NCI-H2107 treated with DMSO at 0.1 percent for 48 hours (cell line): Measurements from ENCODE around the gene COL4A1.

Source experiments
- DNase-seq: peaks from one replicate; lab custom pipeline; 2025; ENCODE audit not compliant: unreplicated experiment; lab: John Stamatoyannopoulos, UW

The COL4A1 gene

DNA sequence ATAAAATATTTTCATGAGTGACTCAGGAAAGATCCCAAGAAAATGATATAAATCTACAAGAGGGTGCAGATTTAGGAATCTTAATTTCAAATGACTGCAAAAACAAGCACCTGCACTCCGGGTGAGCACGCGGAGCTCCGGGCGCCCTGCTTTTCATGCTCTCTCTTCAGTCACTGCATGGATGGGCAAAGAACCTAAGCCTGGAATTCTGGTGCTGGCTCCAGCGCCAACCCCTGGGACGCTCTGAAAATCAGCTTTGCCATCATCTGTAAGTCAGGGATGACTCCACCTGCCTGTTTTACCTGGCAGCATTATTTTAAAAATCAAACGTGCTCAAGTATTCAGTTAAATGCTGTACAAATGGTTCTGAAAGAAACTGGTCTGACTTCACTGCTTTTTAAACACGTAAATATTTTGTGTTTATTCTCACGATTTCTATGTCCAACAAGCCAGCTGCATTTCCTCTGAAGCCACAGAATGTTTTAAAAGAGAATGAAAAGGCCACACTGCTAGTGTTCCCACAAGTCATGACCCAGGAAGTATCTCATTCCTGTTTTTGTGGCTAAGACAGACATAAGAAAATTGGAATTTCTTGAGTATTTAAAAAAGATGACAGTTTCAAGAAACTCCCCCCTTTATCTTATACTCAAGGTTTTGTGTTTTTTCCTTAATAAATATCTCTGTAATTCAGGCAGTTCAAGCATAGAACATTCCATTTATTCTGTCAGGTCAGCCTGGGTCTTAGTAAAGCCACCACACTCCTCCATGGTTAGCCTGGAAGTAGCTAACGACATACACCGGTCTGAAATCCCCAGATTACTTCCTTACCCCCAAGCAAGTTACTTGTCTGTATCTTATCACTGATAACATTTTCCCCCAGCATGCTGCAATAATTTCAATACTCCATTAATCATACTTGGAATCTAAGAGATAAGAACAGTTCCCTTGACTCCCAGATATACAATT lies 81.1 kb downstream of the COL4A1 start:
- DNase-seq: no peak

DNA sequence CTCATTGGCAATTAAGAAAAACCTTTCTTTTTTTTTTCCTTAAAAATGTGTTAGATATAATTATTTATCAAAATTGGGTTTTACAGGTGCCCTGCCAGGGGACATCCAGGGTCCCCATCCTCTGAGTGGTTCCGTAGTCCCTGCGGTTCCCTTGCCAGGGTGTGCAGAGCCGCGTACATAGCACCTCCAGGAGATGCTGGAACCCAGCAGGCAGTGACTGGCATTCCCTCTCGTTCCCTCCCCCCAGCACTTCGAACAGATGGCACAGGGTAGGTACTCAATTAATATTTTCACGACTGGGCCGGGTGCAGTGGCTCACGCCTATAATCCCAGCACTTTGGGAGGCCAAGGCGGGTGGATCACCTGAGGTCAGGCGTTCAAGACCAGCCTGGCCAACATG lies 82.0 kb downstream of the COL4A1 start:
- no peak for DNase-seq

DNA sequence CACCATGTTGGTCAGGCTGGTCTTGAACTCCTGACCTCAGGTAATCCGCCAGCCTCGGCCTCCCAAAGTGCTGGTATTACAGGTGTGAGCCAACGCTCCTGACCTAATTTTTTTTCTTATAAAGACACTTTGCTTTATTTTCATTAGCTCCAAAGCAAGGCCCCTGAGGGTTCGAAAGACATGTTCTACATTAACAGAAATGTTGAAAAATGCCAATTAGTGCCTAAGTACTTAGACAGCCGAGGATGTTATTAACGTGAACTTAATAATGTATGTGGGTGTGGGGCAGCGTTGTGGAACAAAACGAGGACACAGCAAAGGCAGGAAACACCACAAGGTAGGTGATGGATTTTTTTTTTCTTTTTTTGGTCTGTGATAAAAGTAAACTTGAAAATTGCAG lies 82.4 kb downstream of the COL4A1 start:
- no peak for DNase-seq

DNA sequence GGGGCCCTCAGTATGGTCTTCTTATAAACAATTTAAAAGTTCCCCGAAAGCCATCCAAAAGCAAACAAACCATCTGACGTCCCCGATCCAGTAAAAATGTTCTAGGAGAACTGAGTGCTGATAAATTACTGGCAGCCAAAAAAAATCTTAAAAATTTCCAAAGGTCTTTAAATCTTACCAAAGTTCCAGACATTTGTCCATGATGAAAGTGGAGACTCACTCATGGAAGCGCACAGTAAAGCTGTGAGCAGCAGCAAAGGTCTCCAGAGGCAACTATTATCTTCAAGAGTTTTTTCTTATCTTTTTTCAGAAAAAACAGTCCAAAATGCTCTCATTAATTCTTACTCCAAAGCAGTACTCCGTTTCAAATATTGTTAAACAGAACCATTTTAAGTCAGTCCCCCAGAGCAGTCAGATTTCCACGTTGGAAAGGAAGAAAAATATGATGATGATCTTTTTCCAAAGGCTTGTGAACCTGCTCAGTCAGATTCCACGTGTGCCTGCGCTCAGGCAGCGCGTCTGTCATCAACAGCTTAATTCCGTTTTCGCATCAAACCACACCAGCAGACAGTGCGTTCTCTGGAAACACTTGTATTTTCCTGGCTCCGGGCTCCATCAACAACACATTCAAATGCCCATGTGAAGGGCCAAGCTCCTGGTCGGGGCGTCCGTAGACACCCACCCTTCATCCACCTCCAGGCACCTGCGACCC lies 85.4 kb downstream of the COL4A1 start:
- no peak for DNase-seq

DNA sequence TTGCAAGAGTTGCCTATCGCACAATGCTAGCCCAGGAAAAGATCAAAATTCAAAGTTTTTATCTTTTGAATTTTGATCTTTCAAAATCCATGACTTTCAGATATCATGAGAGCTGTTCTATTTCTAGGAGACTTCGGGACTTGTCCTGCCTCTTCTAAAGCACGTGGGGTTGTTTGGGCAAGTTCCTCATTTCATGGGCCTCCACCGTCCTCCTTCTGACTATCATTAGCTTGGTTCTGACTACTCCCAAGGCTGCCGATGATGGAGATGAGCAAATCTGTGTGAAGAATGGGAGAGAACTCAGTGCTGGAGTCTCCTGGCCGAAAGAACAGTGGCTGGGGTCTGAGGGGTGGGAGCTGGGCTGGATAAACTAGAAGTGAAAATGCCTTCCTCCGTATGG lies 86.5 kb downstream of the COL4A1 start:
- DNase-seq: no peak

DNA sequence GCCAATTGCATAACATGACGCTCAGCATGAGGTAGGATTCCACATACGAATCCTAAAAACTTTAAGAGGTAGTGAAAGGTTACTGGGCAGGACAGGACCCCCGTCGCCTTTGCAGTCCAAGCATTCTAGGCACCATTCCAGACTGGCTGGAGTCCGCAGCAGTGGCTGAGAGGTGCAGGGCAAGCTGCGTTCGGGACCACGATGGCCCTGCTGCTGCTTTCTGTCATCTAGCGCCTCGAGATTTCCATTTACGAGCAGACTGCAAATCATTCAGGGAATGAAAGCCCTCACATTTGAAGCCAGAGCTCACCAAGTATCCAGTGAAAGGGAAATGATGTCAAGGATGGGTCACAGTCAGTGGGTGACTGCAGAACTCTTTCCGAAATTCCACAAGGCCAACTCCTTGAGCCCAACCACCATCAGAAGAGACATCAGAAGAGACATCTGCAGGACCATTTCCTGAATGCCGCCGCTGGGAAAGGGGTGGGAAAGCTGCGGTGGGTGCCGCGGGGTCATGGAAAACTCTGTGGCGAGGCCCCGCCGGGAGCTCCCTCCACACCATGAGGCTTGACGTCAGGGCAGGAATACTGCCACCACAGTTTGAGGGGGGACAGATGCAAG lies 88.3 kb downstream of the COL4A1 start:
- no peak for DNase-seq

DNA sequence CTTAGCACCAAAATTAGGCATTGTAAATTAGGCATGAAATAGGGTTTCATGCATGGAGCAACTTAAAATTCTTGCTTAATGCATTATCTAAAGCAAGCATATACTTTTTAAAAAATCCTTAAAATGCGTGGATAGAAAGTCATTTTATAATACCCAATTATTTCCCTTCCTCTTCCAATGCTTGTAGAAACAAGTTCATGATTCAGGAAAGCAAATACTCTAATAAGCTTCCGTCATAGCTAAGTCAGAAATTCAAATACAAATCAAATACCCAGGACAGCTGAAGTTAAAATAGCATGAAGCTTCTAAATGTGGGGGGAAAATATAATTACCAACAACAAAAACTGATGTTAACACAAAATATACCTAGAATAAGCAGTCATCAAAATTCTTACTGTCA lies 89.1 kb downstream of the COL4A1 start:
- DNase-seq: no peak

DNA sequence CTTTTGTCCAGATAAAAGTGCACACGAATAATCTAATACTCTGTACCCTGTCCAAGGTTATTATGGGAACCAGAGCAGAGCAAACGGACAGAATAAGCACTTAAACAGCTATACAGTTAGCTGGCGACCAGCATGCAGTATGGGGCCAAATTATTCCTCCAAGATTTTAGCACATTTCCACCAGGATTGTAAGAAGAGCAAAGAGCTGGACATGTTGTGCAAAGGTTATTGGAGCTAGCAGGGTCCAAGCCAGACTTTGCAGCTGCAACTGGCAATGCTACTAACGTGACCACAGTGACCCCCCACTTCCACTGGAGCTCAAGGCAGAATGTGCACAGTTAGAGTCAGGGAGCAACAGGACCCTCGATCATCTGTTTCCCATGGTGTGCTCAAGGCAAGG lies 89.9 kb downstream of the COL4A1 start:
- DNase-seq: no peak

DNA sequence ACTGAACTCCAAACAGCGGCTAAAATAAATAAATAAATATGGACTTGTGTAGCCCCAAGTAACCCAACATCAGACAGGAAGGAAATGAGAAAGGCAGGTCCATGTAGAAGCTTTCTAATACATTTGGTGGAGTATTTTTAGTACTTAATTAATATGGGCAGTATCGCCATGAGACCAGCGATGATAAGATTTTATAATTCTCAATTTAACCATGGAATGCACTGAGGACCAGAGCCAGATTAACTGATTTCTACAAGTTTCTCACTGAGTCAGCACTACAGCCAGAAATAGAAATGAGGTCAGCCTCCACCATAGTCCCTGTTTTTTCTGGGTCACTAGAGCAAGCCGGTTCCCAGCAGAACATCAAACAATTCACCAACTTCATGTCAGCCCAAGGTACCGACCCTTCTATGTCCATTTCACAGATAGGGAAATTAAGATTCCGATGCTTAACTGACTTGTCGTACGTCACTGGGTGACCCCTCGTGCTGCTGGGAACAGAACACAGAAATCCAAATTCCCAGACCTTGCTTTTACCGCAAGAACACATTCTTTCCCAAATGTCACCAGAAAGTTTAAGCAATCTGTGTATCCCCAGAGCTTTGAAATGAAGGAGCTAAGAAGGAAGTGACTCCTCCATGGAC lies 90.4 kb downstream of the COL4A1 start:
- no peak for DNase-seq

DNA sequence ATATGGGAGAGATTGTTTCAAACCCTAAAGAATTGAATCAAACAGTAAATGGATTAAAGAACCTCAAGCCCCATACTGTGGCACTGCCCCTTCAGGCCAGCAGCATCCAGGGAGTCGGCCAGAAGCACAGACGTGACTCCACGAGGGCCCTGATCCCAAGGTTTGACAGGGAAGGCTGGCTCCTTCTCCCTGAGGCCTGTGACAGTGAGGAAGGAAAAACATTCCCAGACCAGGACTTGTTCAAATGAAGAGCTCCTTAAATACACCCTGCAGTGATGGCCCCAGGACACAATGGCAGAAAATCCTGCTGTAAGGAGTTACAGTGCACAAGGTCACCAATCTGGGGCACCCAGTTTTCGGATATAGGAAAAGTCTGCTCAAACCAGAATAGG lies 91.0 kb downstream of the COL4A1 start:
- no peak for DNase-seq

DNA sequence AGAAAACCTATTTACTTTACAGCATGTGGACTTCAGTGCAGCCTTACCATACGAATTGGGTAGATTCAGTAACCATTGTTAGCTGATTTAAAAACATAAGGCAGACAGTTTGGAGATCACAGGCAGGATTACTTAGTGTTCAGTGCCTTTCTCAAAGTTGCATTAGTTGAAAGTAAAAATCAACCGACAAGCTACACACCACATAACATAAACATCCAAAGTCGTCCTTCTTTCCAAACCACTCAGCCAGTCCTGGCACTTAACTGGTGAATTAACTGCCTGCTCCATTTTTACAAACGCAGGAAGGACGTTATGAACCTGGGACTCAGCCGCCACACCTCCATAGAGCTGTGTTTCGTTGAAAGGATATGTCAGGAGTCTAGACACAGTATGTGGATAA lies 91.4 kb downstream of the COL4A1 start:
- no peak for DNase-seq

DNA sequence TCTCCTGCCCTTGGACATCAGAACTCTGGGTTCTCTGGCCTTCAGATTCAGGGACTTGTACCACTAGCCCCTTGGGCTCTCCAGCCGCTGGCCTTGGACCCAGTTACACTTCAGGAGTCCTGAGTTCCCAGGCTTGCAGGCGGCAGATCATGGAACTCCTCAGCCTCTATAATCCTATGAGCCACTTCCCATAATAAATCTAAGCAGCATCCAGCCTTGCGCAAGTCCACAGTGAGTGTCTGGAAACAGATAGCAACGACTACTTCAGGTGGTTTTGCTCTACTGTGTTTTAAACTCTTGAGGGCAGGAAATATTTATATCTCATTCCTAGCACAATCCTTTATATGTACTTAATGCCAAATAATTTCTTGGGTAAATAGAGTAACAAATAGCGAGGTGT lies 92.3 kb downstream of the COL4A1 start:
- DNase-seq: no peak

DNA sequence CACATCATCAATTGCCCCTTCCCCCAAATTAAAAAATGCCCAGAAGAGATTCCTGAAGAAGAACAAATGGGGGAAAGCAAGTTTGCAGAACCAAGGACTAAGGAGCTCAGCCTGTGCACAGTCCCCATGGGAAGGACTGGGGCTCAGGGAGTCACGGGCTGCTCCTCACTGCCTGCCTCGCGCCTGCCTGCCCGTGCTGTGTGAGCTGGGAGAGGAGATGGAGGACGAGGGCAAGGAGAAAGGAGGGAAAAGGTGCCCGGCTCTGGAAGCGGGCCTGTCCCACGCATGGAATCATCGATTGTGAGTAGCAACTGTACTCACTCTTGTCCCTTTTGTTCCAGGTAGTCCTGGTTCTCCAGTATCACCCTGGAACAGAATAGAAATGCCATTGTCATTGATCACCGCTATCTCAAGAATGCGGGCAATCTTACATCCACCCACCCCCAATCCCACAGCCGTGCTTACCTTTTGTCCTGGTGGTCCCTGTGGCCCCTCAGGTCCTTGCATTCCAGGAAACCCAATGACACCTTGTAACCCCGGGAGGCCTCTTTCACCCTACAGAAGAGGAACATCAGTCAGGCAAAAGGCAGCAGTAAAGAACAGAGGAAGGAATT lies 93.4 kb downstream of the COL4A1 start:
- no peak for DNase-seq

DNA sequence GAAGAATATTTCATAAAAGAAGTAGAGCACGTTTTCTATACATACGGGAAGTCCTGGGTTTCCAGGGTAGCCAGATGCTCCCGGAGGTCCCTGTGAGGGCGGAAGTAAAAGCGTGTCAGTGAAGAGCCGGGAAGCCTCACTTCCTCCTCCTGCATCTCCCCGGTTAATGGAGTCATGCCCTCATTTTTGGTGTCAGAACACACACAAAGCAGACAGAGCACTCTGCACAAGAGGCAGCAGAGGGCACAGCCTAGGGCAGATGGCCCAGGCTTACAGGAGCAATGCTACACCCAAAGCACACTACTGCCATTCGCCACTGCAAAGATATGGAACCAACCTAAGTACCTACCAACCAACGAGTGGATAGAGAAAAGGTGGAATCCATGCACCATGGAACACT lies 94.4 kb downstream of the COL4A1 start:
- DNase-seq: no peak

DNA sequence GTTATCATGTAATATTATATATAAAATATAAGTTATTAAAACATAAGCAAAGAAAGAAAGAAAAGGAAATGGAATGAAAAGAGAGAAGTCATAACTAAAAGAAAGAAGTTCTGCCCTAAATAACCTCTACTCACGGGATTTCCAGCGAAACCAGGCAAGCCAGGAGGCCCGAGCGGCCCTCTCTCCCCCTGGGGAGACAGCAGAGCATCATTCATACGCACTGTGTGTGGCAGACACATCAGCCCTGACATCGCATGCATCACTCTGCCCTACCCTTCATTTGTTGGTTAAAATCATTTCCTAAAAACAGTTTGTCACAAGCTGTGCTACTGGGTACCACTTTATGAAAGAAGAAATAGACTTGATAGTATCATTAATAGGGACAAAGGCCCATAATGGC lies 95.2 kb downstream of the COL4A1 start:
- DNase-seq: no peak

DNA sequence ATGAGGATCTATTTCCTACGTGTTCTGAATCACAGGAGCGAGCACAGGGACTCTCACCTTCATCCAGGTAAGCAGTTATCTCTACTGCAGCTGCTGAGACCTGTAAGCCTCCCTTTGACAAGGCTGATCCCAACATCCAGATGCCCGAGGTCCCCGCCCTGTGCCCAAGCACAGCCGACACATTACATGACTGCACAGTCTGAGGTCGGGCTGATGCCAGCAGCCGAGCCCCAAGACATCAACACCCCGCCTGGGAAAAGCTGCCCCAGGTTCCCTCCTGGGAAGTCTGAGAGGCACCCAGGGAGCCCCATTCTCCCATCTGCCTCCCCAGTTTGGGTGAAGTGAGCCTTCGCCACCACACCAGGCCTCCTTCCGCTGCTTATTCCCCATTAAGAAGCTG lies 95.9 kb downstream of the COL4A1 start:
- DNase-seq: no peak

DNA sequence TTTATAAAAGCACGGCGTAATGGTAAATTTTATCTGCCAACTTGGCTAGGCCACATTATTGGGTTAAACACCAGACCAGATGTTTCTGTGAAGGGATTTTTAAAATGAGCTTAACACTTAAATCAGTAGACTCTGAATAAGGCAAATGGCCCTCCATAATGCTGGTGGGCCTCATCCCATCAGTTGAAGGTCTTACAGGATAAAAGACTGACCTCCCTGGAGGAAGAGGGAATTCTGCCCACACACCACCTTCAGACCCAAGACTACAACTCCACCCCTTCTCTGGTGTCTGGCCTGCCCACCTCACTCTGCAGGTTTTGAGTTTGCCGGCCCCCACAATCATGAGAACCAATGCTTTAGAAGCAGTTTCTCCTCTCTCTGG lies 96.4 kb downstream of the COL4A1 start:
- DNase-seq: no peak

DNA sequence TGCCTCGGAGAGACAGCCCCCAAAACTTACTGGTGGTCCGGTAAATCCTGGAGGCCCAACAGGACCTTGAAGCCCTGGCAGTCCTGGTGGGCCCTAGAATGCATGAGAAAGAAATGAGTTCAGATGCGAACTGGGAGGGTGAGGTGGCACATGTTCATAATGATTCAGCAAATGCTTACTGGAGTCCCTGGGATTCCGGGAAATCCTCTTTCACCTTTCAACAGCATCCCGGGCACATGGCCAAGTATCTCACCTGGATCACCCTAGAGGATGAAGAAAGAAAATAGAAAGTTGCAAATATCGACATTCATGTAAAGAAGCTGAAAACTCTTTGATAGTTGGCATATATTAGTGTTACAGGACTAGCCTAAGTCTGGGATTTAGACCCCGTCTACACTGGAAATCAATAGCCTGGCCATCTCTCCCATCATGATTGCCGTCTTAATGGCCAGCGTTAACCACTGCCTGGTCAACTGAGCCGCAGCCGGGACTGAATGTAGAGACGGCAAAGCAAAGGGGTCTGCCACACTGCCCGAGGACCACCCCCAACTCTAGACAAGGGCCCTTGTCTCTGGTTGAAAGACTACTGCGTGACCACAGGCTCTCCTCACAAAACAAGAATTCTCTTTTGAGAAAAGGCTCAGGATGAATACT lies 96.9 kb downstream of the COL4A1 start:
- DNase-seq: no peak

DNA sequence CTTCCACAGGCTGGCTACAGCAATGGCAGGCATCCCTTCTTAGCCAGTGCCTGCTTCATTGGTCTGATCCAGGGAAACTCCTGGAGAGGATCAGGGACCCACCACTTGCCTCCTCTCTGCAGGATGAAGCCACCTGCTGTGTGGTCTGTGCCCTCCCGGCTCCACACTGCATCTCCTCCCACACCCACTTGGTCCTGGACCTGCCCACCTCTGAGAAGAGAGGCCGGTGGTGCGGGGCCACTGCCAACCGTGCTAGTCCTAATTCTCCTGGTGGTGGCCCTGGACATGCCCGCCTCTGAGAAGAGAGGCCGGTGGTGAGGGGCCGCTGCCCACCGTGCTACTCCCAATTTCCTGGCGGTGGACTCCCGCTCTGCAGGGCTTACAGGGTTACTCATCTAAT lies 98.8 kb downstream of the COL4A1 start:
- DNase-seq: no peak

DNA sequence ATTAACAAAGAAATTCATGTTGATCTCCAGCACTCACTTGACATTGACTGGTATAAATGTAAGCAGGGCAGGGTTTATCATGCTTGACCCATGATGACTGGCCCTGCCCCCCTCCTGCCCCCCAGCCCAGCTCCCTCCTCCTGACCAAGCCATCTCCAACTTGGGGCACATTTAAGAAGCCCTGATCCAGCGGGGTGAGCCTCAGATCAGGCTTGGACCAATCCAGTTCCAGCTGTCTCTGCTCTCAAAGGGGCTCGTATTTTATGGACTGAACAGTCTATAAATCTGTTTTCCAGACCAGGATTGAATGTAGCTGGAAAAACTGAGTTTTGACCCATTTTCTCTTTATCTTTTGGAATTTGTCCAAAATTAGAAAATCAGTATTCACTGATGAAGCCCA lies 100.0 kb downstream of the COL4A1 start:
- DNase-seq: no peak

DNA sequence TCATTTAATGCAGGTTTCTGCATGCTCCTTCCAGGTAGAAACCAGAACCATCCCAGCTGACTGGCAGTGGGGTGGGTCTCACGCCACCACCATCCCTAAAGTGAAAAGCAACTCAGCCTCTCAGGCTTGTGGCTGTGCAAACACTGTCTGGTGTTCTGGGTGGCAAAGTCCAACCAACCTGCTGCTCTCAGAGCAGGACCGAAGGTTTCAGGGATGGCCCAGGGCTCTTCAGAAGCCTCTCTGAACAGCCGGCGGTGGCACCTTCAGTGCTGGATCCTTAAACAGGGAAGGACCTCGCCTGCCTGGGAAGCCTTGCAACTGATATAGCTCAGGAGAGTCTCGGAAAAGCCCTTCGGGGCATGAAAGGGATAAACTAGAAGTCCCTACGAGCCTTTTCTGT lies 100.8 kb downstream of the COL4A1 start:
- no peak for DNase-seq
